Brain microvascular endothelial cell (primary cell): ENCODE measurements around the gene RRP7A.
"Not testable (repeated sequence)": the region's sequence is repeated elsewhere in the genome, so short reads cannot be mapped to it uniquely, and the experiment has no call there.

Source experiments
- DNase-seq: peaks from one replicate; pipeline ENCODE4 v3.0.0-alpha.2; 2020
- H3K27ac ChIP-seq: fragments of 250-450 bp; sonication (Bioruptor Pico); 2 replicates; pipeline ENCODE4 v1.5.1; 2020; ENCODE audit warnings: mild to moderate bottlenecking, moderate library complexity
- H3K27me3 ChIP-seq: fragments of 250-450 bp; sonication (Bioruptor Pico); replicated peaks from 2 replicates; pipeline ENCODE4 v1.5.1; 2020; ENCODE audit warnings: mild to moderate bottlenecking
- H3K36me3 ChIP-seq: fragments of 250-450 bp; sonication (Bioruptor Pico); replicated peaks from 2 replicates; pipeline ENCODE4 v1.5.1; 2020; ENCODE audit warnings: mild to moderate bottlenecking
- H3K4me3 ChIP-seq: 2 replicates; pipeline ENCODE4 v1.5.1; 2011; ENCODE audit warnings: low read depth, mild to moderate bottlenecking, control low read depth, low read length, moderate library complexity
- in situ Hi-C: cut with HindIII; loops from 2 replicates; pipeline ENCODE4 v1.10.0; 2017; ENCODE audit warnings: low sequenced_read_pairs, low pct_ligation_motif_present
- TF ChIP-seq, protein P1 (sequence below): IDR thresholded peaks from 2 replicates; pipeline ENCODE4 v1.5.1; 2011; ENCODE audit warnings: low read depth, mild to moderate bottlenecking, moderate library complexity, low read length, control low read depth, inconsistent platforms; ENCODE audit errors: missing control alignments

RRP7A gene, protein sequence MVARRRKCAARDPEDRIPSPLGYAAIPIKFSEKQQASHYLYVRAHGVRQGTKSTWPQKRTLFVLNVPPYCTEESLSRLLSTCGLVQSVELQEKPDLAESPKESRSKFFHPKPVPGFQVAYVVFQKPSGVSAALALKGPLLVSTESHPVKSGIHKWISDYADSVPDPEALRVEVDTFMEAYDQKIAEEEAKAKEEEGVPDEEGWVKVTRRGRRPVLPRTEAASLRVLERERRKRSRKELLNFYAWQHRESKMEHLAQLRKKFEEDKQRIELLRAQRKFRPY

DNA sequence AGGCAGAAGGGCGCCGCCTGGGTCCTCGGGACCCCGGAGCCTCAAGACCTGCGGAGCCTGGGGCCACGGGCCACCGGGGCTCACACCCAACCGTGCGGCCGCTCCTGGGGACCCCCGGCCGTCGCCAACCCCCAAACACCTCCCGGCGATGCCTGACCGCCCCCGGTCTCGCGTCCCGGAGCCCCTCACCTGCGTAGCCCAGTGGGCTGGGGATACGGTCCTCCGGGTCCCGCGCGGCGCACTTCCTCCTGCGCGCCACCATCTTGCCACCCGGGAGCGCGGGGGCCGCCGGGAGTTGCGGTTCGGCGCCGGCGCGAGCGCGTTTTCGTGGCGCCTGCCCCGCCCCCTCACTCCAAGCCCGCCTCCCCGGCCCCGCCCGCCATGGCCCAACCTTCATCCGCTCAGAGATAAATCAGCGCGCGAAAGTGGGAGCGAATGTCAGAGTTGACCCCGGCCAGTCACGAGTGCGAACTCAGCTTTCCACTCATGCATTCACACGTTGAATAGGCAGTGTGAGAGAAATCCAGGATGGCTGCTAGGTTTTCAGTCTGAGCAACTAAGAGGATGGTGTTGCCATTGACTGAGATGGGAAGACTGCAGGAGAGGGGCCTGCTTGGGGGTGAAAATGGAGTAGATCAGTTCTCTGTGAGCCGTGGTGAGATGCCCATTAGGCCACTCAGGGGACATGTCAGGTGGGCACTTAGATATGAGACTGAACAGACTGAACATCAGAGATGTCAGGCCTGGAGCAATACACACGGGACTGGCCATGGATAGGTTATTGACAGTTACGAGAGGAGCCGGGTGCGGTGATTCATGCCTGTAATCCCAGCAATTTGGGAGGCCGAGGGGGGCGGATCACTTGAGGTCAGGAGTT lies at the start of gene RRP7A:
RRP7A (minus strand) TSS at position 272 of the 877 bp plus-strand sequence; CDS start at position 262, 10 bp downstream.
- H3K36me3 ChIP-seq, result peaks cover 9% of the 10 kb centered on the region
- in situ Hi-C loops, result no loop called here

DNA sequence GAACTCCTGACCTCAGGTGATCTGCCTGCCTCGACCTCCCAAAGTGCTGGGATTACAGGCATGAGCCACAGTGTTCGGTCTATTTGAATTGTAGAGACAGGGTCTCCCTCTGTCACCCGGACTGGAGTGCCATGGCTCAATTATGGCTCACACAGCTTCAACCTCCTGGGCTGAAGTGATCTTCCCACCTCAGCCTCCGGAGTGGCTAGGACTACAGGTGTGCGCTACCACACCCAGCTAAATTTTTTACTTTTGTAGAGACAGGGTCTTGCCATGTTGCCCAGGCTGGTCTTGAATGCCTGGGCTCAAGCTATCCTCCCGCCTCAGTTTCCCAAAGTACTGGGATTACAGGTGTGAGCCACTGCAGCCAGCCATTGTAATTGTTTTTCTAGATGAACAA lies 48.4 kb upstream of the RRP7A start:
- H3K36me3 ChIP-seq, H3K27me3 ChIP-seq, H3K4me3 ChIP-seq, DNase-seq, H3K27ac ChIP-seq, in situ Hi-C loops: not testable (repeated sequence)

More for the DNA sequence above, at the start of gene RRP7A:
- H3K27me3 ChIP-seq, result no peaks in the 10 kb centered on the region
- DNase-seq, result peak; percentile 29
- peak within 1 kb of the TSS; percentile 49 for H3K27ac ChIP-seq
- peak within 1 kb of the TSS; percentile 71 for H3K4me3 ChIP-seq
- TF ChIP-seq, protein P1, sequence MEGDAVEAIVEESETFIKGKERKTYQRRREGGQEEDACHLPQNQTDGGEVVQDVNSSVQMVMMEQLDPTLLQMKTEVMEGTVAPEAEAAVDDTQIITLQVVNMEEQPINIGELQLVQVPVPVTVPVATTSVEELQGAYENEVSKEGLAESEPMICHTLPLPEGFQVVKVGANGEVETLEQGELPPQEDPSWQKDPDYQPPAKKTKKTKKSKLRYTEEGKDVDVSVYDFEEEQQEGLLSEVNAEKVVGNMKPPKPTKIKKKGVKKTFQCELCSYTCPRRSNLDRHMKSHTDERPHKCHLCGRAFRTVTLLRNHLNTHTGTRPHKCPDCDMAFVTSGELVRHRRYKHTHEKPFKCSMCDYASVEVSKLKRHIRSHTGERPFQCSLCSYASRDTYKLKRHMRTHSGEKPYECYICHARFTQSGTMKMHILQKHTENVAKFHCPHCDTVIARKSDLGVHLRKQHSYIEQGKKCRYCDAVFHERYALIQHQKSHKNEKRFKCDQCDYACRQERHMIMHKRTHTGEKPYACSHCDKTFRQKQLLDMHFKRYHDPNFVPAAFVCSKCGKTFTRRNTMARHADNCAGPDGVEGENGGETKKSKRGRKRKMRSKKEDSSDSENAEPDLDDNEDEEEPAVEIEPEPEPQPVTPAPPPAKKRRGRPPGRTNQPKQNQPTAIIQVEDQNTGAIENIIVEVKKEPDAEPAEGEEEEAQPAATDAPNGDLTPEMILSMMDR, result no peak

DNA sequence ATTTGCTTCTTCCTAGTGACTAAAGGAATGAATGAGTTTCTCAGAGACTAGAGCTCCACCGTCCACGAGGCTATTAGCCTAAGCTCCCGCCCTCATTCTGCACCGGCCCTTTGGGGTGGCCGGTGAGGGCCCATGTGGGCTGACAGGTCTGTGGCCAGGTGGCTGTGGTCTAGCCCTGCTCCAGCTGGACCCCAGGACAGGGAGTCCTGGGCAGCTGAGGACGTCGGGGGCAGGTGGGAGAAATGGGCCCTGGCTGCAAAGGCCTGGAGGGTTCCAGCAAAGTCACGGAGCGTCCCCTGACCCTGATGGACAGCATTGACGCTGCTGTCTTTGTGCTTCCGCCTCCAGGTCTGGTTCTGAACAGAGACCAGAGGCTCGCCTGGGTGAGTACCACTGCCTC lies 46.4 kb upstream of the RRP7A start:
- TF ChIP-seq, protein P1, result no peak
- Histone ChIP-seq H3K36me3 (no peaks in the 10 kb centered on the region), H3K27ac (no peak overlapping the region), H3K27me3 (no peaks in the 10 kb centered on the region), H3K4me3 (no peak overlapping the region)
- in situ Hi-C loops, result no loop called here
- DNase-seq, result no peak

DNA sequence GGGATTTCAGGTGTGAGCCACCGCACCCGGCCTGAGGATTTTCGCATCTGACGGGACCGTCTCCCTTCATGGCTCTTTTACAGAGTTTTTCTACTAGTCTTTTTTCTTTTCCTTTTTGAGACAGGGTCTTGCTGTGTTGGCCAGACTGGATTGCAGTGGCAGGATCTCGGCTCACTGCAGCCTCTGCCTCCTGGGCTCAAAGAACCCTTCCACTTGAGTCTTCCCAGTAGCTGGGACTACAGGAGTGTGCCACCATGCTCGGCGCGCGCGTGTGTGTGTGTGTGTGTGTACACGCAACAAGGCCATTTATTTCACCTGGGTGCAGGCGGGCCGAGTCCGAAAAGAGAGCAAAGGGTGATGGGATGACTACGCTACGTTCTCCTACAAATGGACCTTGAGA lies 45.1 kb upstream of the RRP7A start:
- DNase-seq, result no peak
- Histone ChIP-seq H3K27ac (no peak overlapping the region), H3K27me3 (no peaks in the 10 kb centered on the region), H3K4me3 (no peak overlapping the region), H3K36me3 (no peaks in the 10 kb centered on the region)
- TF ChIP-seq, protein P1, result no peak
- in situ Hi-C loops, result no loop called here

DNA sequence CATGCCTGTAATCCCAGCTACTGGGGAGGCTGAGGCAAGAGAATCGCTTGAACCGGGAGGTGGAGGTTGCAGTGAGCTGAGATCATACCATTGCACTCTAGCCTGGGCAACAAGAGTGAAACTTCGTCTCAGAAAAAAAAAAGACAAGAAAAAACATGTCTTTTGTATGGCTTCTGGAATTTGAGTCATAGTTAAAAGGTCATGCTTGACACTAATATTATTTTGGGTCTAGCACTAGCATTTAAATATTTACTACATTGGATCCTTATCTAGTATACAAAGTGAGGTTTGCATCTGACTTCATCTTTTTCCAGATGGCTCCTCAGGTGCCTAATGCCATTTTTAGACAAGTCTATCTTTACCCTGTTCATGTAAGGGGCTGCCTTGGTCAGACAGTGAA lies 44.3 kb upstream of the RRP7A start:
- in situ Hi-C loops, H3K27me3 ChIP-seq, H3K27ac ChIP-seq, H3K4me3 ChIP-seq, DNase-seq, H3K36me3 ChIP-seq: not testable (repeated sequence)

DNA sequence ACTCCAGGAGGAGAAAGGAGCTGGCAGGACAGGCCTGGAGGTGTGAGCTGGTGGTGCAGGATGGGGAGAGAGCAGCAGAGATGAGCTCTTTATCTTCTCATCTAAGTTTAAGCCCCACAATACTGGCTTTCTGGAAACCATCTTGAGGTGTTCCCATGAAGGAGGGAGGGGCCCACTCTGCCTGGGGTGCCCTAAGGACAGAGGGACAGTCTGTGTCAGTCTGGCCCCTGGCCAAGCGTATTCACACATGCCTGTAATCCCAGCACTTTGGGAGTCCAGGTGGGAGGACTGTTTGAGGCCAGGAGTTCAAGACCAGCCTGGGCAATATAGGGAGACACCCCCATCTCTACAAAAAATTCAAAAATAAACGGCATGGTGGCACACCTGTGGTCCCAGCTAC lies 43.1 kb upstream of the RRP7A start:
- H3K4me3 ChIP-seq, result no peak overlapping the region
- DNase-seq, result no peak

More for the DNA sequence above, 43.1 kb upstream of the RRP7A start:
- Histone ChIP-seq H3K27ac (no peak overlapping the region), H3K36me3 (no peaks in the 10 kb centered on the region), H3K27me3 (no peaks in the 10 kb centered on the region)
- TF ChIP-seq, protein P1, result no peak
- in situ Hi-C loops, result no loop called here
